OCI-LY7 (cell line): ENCODE results near the gene PRPF40A. TPM values are rescaled to one million over a fixed set of nuclear protein-coding genes. Genes with fewer than 3 reads are reported as not detected.

Source experiments
- BruUV-seq: library from RNA; stranded (reverse); fragments of 400-500 nt; replicated peaks from 2 replicates; lab custom pipeline; 2021; lab: Mats Ljungman, UMichigan
- CTCF ChIA-PET: fragments of 300-600 bp; sonication (Branson Sonifier 250); formaldehyde crosslinking; loops from one replicate; lab custom pipeline; 2022; ENCODE audit warnings: antibody characterized with exemption; ENCODE audit not compliant: unreplicated experiment; lab: Charles Lee
- POLR2A ChIA-PET: fragments of 300-600 bp; sonication (Branson Sonifier 250); formaldehyde crosslinking; loops from one replicate; lab custom pipeline; 2022; ENCODE audit warnings: antibody characterized with exemption; lab: Charles Lee
- DNase-seq: peaks from one replicate; pipeline ENCODE4 v3.0.0-alpha.2; 2015; ENCODE audit warnings: low spot score
- H2AFZ ChIP-seq: fragments of 200-600 bp; sonication (generic), shearing (Covaris generic); 2 replicates; pipeline ENCODE4 v1.6.1; 2014; ENCODE audit warnings: mild to moderate bottlenecking, antibody characterized with exemption, low read length, moderate library complexity
- H3K27ac ChIP-seq: fragments of 200-600 bp; sonication (generic); 2 replicates; pipeline ENCODE4 v1.5.1; 2014; ENCODE audit warnings: mixed run types, low read depth, mild to moderate bottlenecking, moderate library complexity, low read length, inconsistent platforms; ENCODE audit not compliant: poor library complexity, severe bottlenecking
- H3K36me3 ChIP-seq: fragments of 200-600 bp; sonication (generic); 2 replicates; pipeline ENCODE4 v1.6.1; 2014; ENCODE audit warnings: mild to moderate bottlenecking, antibody characterized with exemption, low read length, moderate library complexity, mixed read lengths; ENCODE audit not compliant: insufficient read depth
- H3K4me1 ChIP-seq: fragments of 200-600 bp; sonication (generic); 2 replicates; pipeline ENCODE4 v1.5.1; 2014; ENCODE audit warnings: mild to moderate bottlenecking, low read length; ENCODE audit not compliant: insufficient read depth, poor library complexity, severe bottlenecking
- H3K4me2 ChIP-seq: fragments of 200-600 bp; sonication (generic); 2 replicates; pipeline ENCODE4 v1.6.1; 2014; ENCODE audit warnings: mild to moderate bottlenecking, low read length
- H3K4me3 ChIP-seq: fragments of 200-600 bp; sonication (generic); 2 replicates; pipeline ENCODE4 v1.5.1; 2014; ENCODE audit warnings: mild to moderate bottlenecking, low read depth, low read length; ENCODE audit not compliant: poor library complexity, severe bottlenecking
- H3K79me2 ChIP-seq: fragments of 200-600 bp; sonication (generic); 2 replicates; pipeline ENCODE4 v1.6.1; 2016; ENCODE audit warnings: low read depth, mild to moderate bottlenecking, low read length, moderate library complexity, mixed read lengths; ENCODE audit not compliant: insufficient read depth
- H3K9me2 ChIP-seq: fragments of 200-600 bp; sonication (generic); 2 replicates; pipeline ENCODE4 v1.6.1; 2016; ENCODE audit warnings: mild to moderate bottlenecking, low read length, mixed read lengths; ENCODE audit not compliant: insufficient read depth
- H3K9me3 ChIP-seq: fragments of 200-600 bp; sonication (generic); 2 replicates; pipeline ENCODE4 v1.6.1; 2014; ENCODE audit warnings: mild to moderate bottlenecking, mixed run types, low read length, mixed read lengths
- H4K20me1 ChIP-seq: fragments of 200-600 bp; sonication (generic); 2 replicates; pipeline ENCODE4 v1.6.1; 2014; ENCODE audit warnings: mild to moderate bottlenecking, antibody characterized with exemption, low read length, moderate library complexity, mixed read lengths; ENCODE audit not compliant: insufficient read depth
- CTCF ChIP-seq: fragments of 200-600 bp; sonication (generic); conservative IDR thresholded peaks from 2 replicates; pipeline ENCODE4 v1.5.1; 2014; ENCODE audit warnings: mild to moderate bottlenecking, antibody characterized with exemption, low read length, moderate library complexity, mixed read lengths
- EZH2phosphoT487 ChIP-seq: fragments of 200-600 bp; sonication (generic); IDR thresholded peaks from 2 replicates; pipeline ENCODE4 v1.6.1; 2018; ENCODE audit warnings: low read depth, borderline replicate concordance, mild to moderate bottlenecking, mixed run types, antibody characterized with exemption, low read length, moderate library complexity, mixed read lengths
- intact Hi-C: fragments of 100-400 bp; cut with micrococcal nuclease; formaldehyde crosslinking; loops from one replicate; pipeline ENCODE4 v1.10.0; 2022; ENCODE audit not compliant: unreplicated experiment
- total RNA-seq, 2 experiments: library from RNA; depleted of rRNA in 1 of 2; stranded (reverse); fragments of >200 nt in 1 of 2; shearing (Covaris generic) in 1 of 2; gene quantifications; 2 replicates each; pipeline ENCODE4 v1.2.3, GENCODE V29; 2014 to 2022

PRPF40A gene
- total RNA-seq, 2 experiments from 2014 or later = 156 to 177 TPM

DNA sequence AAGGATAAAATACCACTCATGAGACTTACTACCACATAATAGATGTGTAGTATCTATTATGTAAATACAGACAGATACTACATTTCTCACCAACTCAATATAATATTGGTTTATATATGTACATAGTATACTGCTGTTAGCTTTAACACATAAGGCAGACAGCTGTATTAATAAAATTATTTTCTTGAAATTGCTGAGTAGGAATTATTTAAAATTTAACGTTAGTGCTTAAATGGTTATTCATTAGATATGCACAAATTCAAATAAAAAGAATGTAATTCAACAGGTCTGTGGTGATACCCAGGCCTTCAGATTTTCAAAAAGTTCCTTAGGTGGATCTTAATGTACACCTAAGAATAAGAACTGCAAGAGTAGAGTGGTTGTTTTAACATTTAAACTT lies 59.0 kb downstream of the PRPF40A start:
- H3K4me1 ChIP-seq = no peaks in the 10 kb centered on the region
- H4K20me1 ChIP-seq = no peaks in the 10 kb centered on the region
- no peaks in the 10 kb centered on the region for H3K9me2 ChIP-seq
- intact Hi-C loops = no loop called here
- no peak overlapping the region for H2AFZ ChIP-seq
- no peaks in the 10 kb centered on the region for H3K79me2 ChIP-seq
- POLR2A ChIA-PET = no interaction called here
- CTCF ChIA-PET = no interaction called here
- H3K4me2 ChIP-seq = no peak overlapping the region
- H3K36me3 ChIP-seq = peaks cover 100% of the 10 kb centered on the region
- no TSS peak for BruUV-seq
- no peak overlapping the region for H3K27ac ChIP-seq
- H3K9me3 ChIP-seq = no peaks in the 10 kb centered on the region
- TF ChIP-seq EZH2phosphoT487 = no peak
- no peak for TF ChIP-seq CTCF
- DNase-seq = no peak
- H3K4me3 ChIP-seq = no peak overlapping the region

- Histone ChIP-seq H2AFZ (no peak overlapping the region), H3K79me2 (no peaks in the 10 kb centered on the region), H4K20me1 (no peaks in the 10 kb centered on the region), H3K9me2 (no peaks in the 10 kb centered on the region), H3K9me3 (no peaks in the 10 kb centered on the region), H3K4me2 (no peak overlapping the region), H3K27ac (no peak overlapping the region), H3K4me3 (no peak overlapping the region), H3K4me1 (no peaks in the 10 kb centered on the region), H3K36me3 (peaks cover 98% of the 10 kb centered on the region)
- intact Hi-C loops = no loop called here
- no peak for DNase-seq
- ChIA-PET CTCF (no interaction called here), POLR2A (no interaction called here)
- no TSS peak for BruUV-seq
- no peak for TF ChIP-seq CTCF
- TF ChIP-seq EZH2phosphoT487 = no peak
These were observed 60.2 kb downstream of the PRPF40A start for GRCh38 chr2:152657043-152657442.

GRCh38 chr2:152655880-152656279 lies 61.4 kb downstream of the PRPF40A start:
- intact Hi-C loops = loop anchor here (2.0 kb wide), 1 partner anchor 13 kb away; no protein-coding TSS in a partner anchor
- no TSS peak for BruUV-seq
- no peak for DNase-seq
- Histone ChIP-seq H2AFZ (no peak overlapping the region), H3K4me2 (no peak overlapping the region), H3K4me1 (no peaks in the 10 kb centered on the region), H3K9me3 (no peaks in the 10 kb centered on the region), H4K20me1 (no peaks in the 10 kb centered on the region), H3K9me2 (no peaks in the 10 kb centered on the region), H3K27ac (no peak overlapping the region), H3K4me3 (no peak overlapping the region), H3K79me2 (no peaks in the 10 kb centered on the region), H3K36me3 (peaks cover 96% of the 10 kb centered on the region)
- POLR2A ChIA-PET = no interaction called here
- TF ChIP-seq EZH2phosphoT487 (no peak), CTCF (no peak)
- CTCF ChIA-PET = no interaction called here
